ENCODE measurements around the gene ST6GALNAC2. TPM values are rescaled to one million over a fixed set of nuclear protein-coding genes. Genes with fewer than 3 reads are reported as not detected.
"Not testable (repeated sequence)": the region's sequence is repeated elsewhere in the genome, so short reads cannot be mapped to it uniquely, and the experiment has no call there.

ST6GALNAC2 gene
- total RNA-seq, 1 donor from 2014 or later, result 0.62 TPM

- no peak overlapping the region for H3K4me3 Mint-ChIP-seq (ENCODE audit: low read depth)
- DNase-seq (ENCODE audit: low spot score, unreplicated experiment), result no peak
- TF ChIP-seq, protein P1, sequence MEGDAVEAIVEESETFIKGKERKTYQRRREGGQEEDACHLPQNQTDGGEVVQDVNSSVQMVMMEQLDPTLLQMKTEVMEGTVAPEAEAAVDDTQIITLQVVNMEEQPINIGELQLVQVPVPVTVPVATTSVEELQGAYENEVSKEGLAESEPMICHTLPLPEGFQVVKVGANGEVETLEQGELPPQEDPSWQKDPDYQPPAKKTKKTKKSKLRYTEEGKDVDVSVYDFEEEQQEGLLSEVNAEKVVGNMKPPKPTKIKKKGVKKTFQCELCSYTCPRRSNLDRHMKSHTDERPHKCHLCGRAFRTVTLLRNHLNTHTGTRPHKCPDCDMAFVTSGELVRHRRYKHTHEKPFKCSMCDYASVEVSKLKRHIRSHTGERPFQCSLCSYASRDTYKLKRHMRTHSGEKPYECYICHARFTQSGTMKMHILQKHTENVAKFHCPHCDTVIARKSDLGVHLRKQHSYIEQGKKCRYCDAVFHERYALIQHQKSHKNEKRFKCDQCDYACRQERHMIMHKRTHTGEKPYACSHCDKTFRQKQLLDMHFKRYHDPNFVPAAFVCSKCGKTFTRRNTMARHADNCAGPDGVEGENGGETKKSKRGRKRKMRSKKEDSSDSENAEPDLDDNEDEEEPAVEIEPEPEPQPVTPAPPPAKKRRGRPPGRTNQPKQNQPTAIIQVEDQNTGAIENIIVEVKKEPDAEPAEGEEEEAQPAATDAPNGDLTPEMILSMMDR (IDR thresholded peaks at IDR 0.05; ENCODE audit: unreplicated experiment), result no peak
- H3K36me3 Mint-ChIP-seq (ENCODE audit: insufficient read depth), result peaks cover 9% of the 10 kb centered on the region
- no peak overlapping the region for H3K27ac Mint-ChIP-seq
- H3K9me3 Mint-ChIP-seq (ENCODE audit: low read depth), result no peaks in the 10 kb centered on the region
- no peaks in the 10 kb centered on the region for H3K27me3 Mint-ChIP-seq
- H3K4me1 Mint-ChIP-seq (ENCODE audit: low read depth), result peaks cover 20% of the 10 kb centered on the region
These were observed 17.8 kb downstream of the ST6GALNAC2 start for GRCh38 chr17:76567634-76568432.

- DNase-seq (ENCODE audit: low spot score, unreplicated experiment), result no peak
- peak overlapping the region; percentile 50 for H3K27ac Mint-ChIP-seq
- H3K36me3 Mint-ChIP-seq (ENCODE audit: insufficient read depth), result peaks cover 11% of the 10 kb centered on the region
These were observed 18.6 kb downstream of the ST6GALNAC2 start for GRCh38 chr17:76566988-76567431.

DNA sequence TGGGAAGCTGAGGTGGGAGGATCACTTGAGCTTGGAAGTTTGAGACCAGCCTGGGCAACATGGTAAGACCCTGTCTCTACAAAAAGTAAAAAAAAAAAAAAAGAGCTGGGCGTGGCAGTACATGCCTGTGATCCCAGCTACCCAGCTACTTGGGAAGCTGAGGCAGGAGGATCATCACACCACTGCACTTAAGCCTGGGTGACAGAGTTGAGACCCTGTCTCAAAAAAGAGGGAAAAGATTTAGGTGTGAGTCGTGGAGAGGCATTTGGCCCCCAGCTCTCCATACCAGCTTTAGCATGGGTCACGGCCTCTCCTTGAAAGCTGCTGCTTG, 19.1 kb downstream of the ST6GALNAC2 start:
- no peak overlapping the region for H3K27ac Mint-ChIP-seq
- no peaks in the 10 kb centered on the region for H3K9me3 Mint-ChIP-seq (ENCODE audit: low read depth)
- no peaks in the 10 kb centered on the region for H3K27me3 Mint-ChIP-seq
- TF ChIP-seq, protein P1 (IDR thresholded peaks at IDR 0.05; ENCODE audit: unreplicated experiment), result no peak
- no peak for DNase-seq (ENCODE audit: low spot score, unreplicated experiment)
- H3K36me3 Mint-ChIP-seq (ENCODE audit: insufficient read depth), result peaks cover 15% of the 10 kb centered on the region
- no peak overlapping the region for H3K4me3 Mint-ChIP-seq (ENCODE audit: low read depth)
- H3K4me1 Mint-ChIP-seq (ENCODE audit: low read depth), result peaks cover 22% of the 10 kb centered on the region

More at GRCh38 chr17:76566988-76567431, 18.6 kb downstream of the ST6GALNAC2 start:
- Mint-ChIP-seq H3K9me3 (ENCODE audit: low read depth) (no peaks in the 10 kb centered on the region), H3K4me3 (ENCODE audit: low read depth) (no peak overlapping the region), H3K4me1 (ENCODE audit: low read depth) (peaks cover 20% of the 10 kb centered on the region), H3K27me3 (no peaks in the 10 kb centered on the region)
- TF ChIP-seq, protein P1 (IDR thresholded peaks at IDR 0.05; ENCODE audit: unreplicated experiment), result no peak

- TF ChIP-seq, protein P1 (IDR thresholded peaks at IDR 0.05; ENCODE audit: unreplicated experiment), result no peak
- Mint-ChIP-seq H3K27ac (peak overlapping the region; percentile 31), H3K4me3 (ENCODE audit: low read depth) (no peak overlapping the region), H3K4me1 (ENCODE audit: low read depth) (peaks cover 22% of the 10 kb centered on the region), H3K9me3 (ENCODE audit: low read depth) (no peaks in the 10 kb centered on the region), H3K36me3 (ENCODE audit: insufficient read depth) (peaks cover 16% of the 10 kb centered on the region), H3K27me3 (no peaks in the 10 kb centered on the region)
- DNase-seq (ENCODE audit: low spot score, unreplicated experiment), result no peak
These were observed 19.7 kb downstream of the ST6GALNAC2 start for GRCh38 chr17:76565728-76566612.

DNA sequence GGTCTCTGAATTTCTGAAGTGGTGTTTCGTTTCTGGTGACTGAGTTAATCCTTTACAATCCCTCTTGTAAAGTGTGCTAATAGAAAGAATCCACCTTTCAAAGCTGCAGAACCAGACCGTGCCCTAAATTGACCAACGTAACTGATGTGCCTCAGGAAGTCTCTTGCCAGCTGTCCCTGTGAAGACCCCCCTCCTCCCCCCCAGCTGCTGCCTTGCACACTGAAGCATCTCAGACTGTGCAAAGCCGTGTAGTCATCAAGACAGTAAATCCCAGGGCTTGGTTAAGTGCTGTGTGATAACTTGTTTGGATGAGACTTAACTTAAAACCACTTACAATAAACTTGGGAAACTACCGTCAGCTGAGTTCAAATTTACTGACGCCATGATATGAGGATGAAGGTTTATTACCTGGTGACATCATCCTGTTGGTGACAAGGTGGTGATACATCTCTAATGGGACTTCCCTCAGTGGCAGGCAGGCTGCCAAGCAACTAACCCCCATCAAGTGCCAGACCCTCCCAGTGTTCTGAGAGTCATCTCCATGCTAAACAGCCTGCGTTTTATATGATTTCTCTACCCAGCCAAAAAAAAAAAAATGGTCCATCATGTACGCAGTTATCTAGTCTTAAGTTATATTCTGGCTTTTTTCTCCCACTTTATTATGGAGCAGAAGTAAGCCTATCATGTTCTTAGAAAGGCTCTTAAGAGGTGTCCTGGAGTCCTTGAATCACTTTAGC, 20.5 kb downstream of the ST6GALNAC2 start:
- not testable (repeated sequence) for H3K27me3 Mint-ChIP-seq; H3K4me3 Mint-ChIP-seq (ENCODE audit: low read depth); DNase-seq (ENCODE audit: low spot score, unreplicated experiment); H3K9me3 Mint-ChIP-seq (ENCODE audit: low read depth)
- Mint-ChIP-seq H3K27ac (peak overlapping the region; percentile 31), H3K36me3 (ENCODE audit: insufficient read depth) (peaks cover 18% of the 10 kb centered on the region), H3K4me1 (ENCODE audit: low read depth) (peaks cover 23% of the 10 kb centered on the region)

GRCh38 chr17:76563359-76563758, 22.3 kb downstream of the ST6GALNAC2 start:
- H3K4me3 Mint-ChIP-seq (ENCODE audit: low read depth); H3K9me3 Mint-ChIP-seq (ENCODE audit: low read depth); DNase-seq (ENCODE audit: low spot score, unreplicated experiment); H3K27ac Mint-ChIP-seq; H3K27me3 Mint-ChIP-seq: not testable (repeated sequence)
- H3K36me3 Mint-ChIP-seq (ENCODE audit: insufficient read depth), result peaks cover 22% of the 10 kb centered on the region
- peaks cover 31% of the 10 kb centered on the region for H3K4me1 Mint-ChIP-seq (ENCODE audit: low read depth)

All from progenitor cell of endocrine pancreas (in vitro differentiated cells).